Skin of body (tissue), 2 donors: ENCODE measurements around the gene BTN3A1. TPM values are rescaled to one million over a fixed set of nuclear protein-coding genes. Genes with fewer than 3 reads are reported as not detected.
A peak's percentile ranks its signal among the peaks of the same experiment; 100 is the strongest.

Experiments
- DNase-seq: peaks from one replicate; lab custom pipeline; 2025; lab: John Stamatoyannopoulos, UW
- total RNA-seq: library from RNA; depleted of rRNA; stranded (reverse); fragments of >200 nt; gene quantifications from one replicate; pipeline ENCODE4 v1.2.3, GENCODE V29; 2014

The BTN3A1 gene
- total RNA-seq, 1 donor from 2014 or later = 28.6 TPM

DNA sequence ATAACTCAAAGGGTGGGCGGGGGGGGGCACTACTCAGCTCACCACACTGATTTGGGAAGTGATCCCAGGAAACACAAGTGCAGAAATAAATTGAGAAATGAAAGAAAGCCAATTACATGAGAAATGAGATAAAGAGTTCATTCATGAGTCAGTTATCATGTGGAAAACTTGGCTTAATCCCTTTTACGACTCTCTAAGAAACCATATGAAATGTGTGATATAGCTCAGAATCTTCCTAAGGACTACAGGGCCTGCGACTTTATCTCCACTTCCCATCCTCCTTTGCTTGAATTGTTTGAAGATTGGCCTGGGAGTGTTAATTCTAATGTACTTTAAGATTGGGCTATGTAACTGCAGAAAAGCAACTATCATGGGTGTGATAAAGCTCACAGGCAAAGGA is 22.8 kb upstream of the BTN3A1 start:
- peak; percentile 28 for DNase-seq

DNA sequence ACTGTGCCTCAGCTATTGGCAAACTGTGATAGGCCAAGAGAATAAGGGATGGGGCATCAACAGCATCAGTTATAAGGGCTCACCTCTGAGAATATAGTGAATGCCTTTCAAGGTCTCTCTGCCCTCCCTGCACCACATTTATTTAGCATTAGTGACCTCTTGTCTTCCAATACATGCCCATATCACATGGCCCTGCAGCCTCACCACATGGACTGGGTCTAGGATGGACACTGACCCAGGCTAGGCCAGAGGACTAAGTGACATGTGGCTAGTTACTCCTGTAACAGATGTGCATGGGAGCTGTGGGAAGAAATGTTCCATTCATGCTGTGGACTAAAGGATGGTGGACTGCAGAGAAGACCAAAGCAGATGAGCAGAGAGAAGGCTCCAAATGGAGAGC is 22.3 kb upstream of the BTN3A1 start:
- DNase-seq = no peak

DNA sequence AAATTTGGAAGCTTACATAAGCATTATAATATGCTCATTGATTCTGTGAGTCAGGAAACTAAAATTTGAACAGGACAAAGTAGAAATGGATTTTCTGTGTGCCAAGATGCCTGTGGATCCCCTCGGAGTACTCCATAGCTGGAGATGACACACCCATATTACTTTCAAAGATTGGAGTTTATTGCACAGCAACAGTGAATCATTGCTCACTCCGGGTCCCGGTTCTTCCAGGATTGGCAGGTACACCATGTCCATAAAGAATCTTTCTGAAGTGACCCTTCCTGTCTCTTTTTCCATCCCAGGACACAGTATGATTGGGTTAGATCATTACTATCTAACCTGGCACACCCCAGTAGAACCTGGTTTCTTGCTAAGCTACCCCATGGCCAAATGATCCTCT is 21.8 kb upstream of the BTN3A1 start:
- DNase-seq = no peak

GRCh38 chr6:26382121-26382520 is 20.0 kb upstream of the BTN3A1 start:
- DNase-seq = no peak

GRCh38 chr6:26383624-26384417 is 18.3 kb upstream of the BTN3A1 start:
- DNase-seq = peak; percentile 9

GRCh38 chr6:26385734-26386125 is 16.3 kb upstream of the BTN3A1 start:
- no peak for DNase-seq

DNA sequence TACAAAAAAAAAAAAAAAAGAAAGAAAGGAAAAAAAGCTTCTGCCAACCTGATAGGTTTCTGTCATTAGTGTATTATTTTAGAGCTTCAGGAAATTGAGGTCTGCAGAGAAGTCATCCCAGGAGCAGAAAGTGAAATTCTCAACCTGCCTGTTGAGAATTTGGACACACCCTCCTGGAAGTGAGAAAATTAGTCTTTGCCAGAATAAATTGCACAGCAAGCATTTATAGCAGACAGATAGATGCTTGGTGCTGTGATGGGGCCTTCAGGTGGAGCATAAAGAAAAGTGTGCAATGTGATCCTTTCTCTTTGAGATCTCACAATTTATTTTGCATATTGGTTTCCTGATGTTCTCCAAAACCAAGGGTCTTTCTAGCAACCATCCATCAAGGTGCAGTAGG is 14.5 kb upstream of the BTN3A1 start:
- DNase-seq = no peak

GRCh38 chr6:26388014-26388413 is 14.1 kb upstream of the BTN3A1 start:
- no peak for DNase-seq

DNA sequence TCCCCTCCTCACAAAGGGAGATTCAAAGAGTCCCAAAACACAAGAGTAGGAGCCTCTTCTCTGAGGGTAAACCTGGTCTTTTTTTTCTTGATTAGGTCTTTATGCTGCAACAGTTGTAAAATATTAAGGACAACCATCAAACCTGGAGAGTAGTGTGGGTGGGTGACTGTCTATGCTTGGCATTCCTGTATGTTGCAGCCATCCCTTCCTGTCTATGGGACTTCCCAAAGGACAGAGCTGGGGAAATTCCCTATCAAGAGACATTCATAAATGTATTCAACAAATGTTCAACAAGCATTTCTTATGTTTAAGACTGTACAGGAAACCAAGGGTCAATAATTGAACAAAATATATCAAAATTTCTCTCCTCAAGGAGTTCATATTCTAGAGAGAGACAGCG is 13.6 kb upstream of the BTN3A1 start:
- DNase-seq = no peak

DNA sequence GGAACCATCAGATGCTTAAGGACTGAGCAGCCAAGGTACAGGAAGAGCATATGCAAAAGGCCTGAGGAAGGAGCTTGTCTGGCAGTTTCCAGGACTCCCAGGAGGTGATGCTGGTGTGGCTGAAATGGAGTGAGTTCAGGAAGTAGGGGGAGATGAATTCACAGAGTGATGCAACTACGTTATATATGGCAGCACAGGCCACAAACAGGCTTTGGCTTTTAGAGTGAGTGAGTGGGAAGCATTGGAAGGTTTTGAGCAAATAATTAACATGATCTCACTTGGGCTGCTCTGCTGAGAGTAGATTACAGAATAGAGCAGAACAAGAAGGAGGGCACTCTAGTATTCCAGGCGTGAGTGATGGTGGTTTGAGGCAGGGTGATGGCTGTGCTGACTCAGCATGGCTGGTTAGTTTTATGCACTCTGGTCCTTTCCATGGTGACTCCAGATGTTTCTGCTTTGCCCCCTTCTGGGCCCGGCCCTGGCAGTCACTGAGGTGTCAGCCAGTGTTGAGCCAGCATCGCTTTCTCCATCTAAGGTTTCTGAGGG is 12.7 kb upstream of the BTN3A1 start:
- no peak for DNase-seq

DNA sequence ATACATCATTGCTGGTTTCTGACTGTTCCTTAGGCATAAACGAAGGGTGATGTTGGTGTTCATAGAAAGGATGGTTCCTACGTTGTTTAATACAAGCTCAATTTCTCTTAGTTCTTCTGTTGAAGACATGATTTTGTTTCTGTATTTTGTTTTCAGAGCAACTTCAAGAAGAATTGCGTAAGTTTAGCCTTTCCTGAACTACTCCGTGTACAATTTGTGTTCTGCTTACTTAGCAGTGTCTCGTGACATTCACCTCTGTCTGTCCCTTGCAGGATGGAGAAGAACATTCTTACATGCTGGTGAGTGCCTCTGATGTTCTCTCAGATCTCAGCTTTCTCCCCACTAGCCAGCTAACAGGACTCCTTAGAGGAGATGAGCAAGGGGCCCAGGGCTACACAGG is 11.5 kb upstream of the BTN3A1 start:
- no peak for DNase-seq

DNA sequence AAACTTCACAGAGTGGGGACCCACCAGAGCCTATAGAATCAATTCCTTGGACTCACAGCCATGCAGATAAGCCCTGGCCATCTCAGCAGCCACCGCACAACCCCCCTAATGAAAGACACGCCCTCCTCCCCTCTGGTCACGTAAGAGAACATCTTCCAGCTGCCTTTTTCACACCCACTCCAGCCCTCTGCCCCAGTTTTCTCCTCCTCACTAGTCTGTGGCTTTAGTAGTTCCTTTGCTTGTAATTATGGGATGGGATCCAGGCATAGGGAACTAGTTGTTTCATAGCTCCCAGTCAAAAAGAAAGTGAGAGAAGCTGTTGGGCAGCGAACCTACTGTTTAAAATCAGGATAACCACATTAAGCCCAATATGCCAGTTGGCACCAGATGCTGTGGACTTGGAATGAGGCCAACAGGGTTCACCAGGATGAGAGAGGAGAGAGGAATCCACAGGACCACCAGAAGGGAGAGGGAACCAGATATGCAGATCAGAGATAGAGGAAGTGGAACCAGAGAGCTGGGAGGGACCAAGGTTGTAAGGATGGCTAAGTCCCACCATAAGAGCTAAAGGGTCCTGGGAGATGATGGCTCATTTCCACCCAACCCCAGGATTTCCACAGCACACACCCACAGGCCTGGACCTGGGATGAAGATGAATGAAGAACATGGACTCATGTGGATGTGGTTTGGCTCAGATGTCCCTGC is 9.0 kb upstream of the BTN3A1 start:
- no peak for DNase-seq

- no peak for DNase-seq
These were observed 7.8 kb upstream of the BTN3A1 start for GRCh38 chr6:26394289-26394688.

GRCh38 chr6:26398555-26398954 is 3.5 kb upstream of the BTN3A1 start:
- DNase-seq = no peak

- no peak for DNase-seq
These were observed 1.4 kb upstream of the BTN3A1 start for GRCh38 chr6:26400626-26401025.

DNA sequence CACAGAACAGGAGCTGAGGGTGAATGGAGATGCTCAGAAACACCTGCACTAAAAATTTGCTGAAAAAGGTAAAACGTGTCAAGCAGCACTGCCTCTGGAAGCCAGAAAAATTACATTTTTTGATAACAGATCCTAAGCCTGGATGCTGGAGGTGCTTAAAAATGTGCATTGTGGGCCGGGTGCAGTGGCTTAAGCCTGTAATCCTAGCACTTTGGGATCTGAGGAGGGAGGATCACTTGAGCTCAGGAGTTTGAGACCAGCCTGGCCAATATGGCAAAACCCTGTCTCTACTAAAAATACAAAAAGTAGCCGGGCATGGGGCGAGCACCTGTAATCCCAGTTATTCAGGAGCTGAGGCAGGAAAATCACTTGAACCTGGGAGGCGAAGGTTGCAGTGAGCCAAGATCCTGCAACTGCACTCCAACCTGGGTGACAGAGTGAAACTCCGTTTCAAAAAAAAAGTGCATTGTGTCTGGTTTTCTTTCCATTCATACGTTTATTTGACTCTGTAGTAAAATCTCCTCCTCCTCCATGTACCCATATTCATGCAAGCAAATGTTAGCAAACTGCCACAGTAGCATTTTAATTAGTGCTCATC is 587 bp upstream of the BTN3A1 start:
- DNase-seq = no peak

- no peak for DNase-seq
These were observed 1.8 kb downstream of the BTN3A1 start for GRCh38 chr6:26403893-26404292.

DNA sequence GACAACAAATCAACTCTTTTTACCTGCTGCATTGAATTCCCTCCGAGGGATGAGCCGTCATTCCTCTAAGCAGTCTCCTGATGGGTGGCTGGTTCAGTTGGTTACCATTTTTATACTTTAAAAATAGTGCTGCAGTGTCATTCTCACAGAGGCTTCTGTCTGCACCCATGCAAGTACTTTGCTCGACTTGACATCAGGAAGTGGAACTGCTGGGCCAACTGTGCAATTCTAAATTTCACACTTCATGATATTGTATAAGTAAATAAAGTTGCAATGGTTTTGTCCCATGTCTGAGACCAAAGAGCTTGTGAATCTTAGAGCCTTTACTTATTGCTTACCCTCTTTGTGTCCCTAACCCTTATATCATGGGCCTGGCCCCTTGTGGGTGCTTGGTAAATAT is 2.5 kb downstream of the BTN3A1 start:
- DNase-seq = no peak

GRCh38 chr6:26408828-26409730 is 7.0 kb downstream of the BTN3A1 start:
- no peak for DNase-seq

GRCh38 chr6:26411751-26412150 is 9.7 kb downstream of the BTN3A1 start:
- no peak for DNase-seq

GRCh38 chr6:26412228-26412627 is 10.2 kb downstream of the BTN3A1 start:
- DNase-seq = no peak
